ENCODE data around the gene RAET1E.
"Not testable (repeated sequence)": the region's sequence is repeated elsewhere in the genome, so short reads cannot be mapped to it uniquely, and the experiment has no call there.

RAET1E gene

DNA sequence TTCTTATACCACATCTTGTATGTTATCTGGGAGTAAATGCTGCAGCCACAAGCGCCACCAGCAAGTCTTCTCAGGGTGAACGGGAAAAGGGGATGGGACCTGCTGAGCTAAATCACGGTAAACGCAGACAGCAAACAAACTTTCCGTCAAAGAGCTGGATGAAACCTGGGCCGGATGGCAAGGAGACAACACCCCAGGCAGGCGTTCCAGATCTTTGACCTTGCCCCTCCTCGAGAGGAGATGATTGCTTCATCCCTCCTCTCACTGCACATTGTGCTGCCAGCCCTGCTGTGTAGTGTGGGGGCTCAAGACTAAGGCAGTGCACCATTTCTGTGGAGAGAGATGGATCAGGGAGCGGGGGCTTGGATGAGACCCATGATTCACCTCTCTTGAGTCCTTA lies 9.8 kb downstream of the RAET1E start:
- no peak for DNase-seq

DNA sequence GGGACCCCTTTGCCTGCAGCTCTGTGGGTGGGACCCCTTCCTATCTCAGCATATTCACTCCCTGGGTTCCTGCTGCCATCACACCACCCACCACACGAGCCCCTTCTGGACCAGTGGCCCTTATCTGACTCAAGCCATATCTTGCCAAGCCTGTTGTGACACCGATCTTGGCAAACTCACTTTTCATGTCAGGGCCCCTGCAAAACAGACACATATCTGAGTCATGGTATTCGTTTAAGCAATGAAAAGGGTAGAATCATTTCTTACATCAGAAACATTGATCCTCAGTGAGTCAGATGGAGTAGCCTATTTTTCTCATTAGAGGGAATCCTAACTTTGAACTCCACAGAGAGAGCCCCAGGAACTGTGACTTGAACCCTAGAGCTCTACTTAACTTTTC lies 10.6 kb downstream of the RAET1E start:
- DNase-seq: no peak

DNA sequence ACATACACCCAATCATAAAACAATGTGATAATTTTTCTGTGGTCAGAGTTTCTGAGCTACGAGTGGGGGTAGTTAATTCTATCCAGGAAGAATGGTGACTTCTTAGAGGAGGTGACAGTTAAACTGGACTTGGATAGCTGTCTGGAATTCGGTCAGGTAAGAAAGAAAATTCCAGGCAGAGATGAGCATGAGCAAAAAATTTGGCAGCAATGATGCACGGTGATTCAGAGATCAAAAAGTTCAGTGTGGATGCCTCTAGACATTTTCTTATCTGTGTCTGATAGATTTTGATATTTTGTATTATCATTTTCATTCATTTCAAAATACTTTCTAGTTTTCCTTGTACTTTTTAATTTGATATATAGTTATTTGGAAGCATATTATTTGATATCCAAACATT lies 12.0 kb downstream of the RAET1E start:
- no peak for DNase-seq

DNA sequence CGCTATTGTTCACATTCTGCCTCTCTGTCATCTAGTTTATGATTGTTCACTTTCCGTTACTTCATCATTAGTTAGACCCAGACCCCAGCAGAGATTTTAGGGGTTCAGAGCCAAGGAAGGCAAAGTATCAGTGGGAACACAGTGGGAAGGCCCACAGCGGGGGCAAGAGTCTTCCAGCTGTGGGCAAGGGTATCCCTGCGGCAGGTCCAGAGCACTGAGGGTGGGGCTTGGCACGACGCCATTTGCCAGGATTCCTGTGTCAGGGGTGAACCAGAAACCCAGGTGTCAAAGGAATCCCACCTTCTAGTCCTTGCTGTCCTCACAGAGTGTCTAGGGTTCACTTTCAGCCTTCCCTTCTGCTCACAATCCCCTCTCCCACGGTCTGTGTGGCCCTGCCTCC lies 13.3 kb downstream of the RAET1E start:
- no peak for DNase-seq

DNA sequence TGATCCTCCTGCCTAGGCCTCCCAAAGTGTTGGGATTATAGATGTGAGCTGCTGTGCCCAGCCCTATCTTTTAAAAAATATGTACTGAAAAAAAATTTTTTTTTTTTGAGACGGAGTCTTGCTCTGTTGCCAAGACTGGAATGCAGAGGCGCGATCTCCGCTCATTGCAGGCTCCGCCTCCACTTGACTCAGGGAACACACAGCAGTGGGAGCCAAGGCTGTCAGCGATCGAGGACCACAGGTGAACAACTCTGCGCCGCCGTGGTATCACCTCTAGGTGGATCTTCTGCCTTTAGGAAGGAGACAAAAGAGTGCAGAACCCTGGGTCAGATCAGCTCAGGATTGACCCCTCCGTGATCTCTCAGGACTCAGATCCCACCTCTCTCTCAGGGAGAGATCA lies 13.7 kb downstream of the RAET1E start:
- DNase-seq: peak in 2 of 3 experiments; percentile 52 to 58

DNA sequence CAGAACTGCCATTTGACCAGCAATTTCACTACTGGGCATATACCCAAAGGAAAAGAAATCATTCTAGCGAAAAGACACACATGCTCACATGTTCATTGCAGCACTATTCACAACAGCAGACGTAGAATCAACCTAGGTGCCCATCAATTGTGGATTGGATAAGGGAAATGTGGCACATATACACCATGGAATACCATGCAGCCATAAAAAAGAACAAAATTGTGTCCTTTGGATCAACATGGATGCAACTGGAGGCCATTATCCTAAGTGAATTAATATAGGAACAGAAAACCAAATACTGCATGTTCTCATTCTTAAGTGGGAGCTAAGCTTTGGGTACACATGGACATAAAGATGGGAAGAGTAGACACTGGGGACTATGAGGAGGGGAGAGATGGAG lies 16.1 kb downstream of the RAET1E start:
- no peak for DNase-seq

DNA sequence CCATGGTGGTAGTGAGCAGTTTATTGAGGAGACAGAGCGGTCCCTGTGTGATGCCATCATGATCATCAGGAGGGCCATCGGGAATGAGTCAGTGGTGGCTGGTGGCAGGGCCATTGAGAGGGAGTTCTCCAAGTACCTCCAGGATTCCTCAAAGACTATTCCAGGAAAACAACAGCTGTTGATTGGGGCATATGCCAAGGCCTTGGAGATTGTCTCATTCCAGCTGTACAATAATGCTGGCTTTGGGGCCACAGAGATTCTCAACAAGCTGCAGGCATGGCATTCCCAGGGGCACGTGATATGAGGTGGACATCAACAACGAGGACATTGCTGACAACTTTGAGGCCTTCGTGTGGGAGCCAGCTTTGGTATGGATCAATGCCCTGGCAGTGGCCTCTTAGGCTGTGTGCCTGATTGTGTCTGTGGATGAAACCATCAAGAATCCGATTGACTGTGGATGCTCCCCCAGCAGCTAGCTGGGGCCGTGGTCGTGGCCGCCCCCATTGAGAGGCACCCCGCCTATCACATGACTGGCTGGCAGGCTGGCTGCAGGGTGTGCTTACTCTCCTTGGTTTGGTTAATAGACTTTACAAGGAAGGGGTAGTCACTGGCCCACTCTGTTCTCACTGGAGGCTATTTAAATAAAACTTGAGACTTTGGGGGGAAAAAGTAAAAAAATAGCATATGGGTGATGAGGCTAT lies 16.7 kb downstream of the RAET1E start:
- DNase-seq: no peak

DNA sequence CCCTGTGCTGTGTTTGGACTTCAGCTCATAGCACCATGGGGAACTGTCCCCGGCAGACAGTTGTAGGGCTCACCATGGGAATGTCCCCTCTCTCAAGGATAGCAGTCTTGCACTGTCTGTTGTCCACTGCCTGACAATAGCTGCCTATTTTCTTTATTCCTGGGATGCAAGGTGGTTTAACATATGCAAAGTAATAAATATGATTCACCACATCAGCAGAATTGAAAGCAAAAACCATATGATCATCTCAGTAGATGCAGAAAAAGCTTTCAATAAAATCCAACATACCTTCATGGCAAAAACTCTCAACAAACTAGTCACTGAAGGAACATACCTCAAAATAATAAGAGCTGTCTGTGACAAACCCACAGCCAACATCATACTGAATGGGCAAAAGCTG lies 20.3 kb downstream of the RAET1E start:
- DNase-seq: no peak

DNA sequence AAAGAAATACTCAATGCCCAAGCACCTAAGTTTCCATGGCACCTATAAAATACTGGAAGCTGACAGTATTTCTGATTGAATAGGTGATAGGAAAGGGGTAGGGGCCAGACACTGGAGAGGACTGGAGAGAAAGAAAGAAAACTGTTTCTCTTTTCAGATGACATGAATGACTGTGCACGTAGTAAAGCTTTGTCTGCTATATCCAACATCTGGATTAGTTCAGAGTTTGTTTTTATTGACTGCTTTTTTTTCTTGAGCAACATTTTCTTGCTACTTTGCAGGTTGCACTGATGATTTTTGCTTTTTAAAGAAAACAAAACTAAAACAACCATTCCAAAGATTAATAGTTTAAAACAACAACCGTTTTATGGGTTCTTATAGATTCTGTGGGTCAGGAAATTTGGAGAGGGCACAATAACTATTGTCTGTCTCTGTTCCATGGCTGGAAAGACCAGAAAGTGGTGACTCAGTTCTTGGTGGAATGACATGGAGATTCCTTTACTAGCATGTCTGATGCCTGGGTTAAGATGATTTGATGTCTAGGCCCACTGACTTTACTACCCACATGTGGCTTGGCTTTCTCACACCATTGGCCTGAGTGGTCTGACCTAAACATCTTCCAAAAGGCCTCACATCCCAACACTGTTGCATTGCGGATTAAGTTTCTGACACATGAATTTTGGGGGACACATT lies 21.5 kb downstream of the RAET1E start:
- no peak for DNase-seq

DNA sequence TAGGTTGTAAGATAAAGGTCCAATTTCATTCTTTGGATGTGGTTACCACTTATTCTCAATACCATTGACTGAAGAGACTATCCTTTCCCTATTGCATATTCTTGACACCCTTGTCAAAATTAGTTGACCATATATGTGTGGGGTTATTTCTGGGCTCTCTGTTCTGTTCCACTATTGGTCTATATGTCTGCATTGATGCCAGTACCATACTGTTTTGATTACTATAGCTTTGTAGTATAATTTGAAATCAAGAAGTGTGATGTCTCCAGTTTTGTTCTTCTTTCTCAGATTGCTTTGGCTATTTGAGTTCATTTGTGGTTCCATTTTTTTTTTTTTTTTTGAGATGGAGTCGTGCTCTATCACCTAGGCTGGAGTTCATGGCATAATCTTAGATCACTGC lies 25.7 kb downstream of the RAET1E start:
- DNase-seq: no peak

DNA sequence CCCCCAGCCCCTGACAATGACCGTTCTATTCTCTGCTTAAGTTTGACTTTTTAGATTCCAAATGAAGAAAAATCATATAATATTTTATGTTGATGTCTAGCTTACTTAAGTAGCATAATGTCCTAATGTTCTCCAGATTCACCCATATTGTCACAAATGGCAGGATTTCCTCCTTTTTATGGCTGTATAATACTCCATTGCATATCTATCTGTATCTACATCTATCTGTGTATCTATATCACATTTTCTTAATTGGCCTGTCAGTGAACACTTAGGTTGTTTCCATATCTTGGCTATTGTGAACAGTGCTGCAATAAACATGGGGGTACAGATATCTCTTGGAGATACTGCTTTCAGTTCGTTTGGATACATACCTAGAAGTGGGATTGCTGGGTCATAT lies 26.7 kb downstream of the RAET1E start:
- DNase-seq: no peak

DNA sequence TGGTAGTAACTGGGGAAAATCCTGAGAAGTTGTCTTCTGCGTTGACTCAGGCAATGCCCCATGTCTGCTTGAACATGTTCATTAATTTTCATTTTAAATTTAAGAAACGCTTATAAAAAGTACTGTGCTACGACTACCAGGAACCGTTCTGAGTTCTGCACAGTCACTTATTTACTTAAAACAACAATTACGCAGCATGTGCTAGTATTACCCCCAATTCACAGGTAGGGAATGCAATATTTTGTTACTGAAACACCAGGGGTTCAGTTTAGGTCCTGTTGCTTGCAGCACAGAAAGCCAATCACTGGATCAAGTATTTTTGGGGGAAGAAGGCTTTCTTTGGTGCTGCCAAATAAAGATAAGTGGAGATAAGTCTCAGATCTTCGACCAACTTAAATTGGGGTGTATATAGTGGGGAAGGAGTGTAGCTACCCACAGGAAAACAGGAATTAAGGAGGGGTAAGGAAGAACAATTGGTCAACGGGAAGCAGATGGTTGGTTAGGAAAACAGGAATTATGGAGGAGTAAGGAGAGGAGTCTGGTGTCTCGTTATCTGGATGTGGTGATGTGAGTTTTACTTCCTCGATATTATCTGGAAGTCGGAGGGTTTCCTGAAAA lies 28.5 kb downstream of the RAET1E start:
- no peak for DNase-seq

DNA sequence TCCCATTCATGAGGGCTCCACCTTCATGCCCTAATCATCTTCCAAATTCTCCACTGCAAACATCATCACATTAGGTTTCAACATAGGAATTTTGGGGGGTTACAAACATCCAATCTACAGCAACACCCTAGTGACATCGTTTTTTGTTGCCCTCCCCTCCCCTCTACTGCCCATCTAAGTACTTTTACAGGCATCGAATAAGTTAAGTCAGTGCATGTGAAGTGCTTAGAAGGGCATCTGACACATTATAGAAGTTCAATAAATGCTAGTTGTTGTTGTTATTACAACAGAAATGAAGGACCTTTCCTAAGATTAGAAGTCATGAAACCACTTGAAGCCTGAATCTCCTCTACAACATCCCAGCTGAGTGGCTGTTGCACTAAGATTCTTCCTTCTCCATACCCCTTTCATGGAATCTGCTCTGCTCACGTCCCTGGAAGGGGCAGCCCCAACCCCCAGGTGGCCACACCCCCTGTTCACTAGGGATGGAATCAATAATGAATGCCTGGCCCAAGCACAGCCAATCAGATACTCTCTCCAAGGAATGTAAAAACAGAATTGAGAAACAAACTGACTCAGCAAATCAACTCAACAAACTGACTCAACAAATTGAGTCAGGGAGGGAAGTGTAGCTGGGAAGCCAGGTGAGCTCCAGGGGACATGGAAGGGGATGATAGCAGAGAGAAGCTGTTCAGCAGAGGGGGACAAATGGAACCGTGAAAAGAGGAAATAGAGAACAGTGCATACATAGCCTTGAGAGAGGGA lies 29.9 kb downstream of the RAET1E start:
- no peak for DNase-seq

DNA sequence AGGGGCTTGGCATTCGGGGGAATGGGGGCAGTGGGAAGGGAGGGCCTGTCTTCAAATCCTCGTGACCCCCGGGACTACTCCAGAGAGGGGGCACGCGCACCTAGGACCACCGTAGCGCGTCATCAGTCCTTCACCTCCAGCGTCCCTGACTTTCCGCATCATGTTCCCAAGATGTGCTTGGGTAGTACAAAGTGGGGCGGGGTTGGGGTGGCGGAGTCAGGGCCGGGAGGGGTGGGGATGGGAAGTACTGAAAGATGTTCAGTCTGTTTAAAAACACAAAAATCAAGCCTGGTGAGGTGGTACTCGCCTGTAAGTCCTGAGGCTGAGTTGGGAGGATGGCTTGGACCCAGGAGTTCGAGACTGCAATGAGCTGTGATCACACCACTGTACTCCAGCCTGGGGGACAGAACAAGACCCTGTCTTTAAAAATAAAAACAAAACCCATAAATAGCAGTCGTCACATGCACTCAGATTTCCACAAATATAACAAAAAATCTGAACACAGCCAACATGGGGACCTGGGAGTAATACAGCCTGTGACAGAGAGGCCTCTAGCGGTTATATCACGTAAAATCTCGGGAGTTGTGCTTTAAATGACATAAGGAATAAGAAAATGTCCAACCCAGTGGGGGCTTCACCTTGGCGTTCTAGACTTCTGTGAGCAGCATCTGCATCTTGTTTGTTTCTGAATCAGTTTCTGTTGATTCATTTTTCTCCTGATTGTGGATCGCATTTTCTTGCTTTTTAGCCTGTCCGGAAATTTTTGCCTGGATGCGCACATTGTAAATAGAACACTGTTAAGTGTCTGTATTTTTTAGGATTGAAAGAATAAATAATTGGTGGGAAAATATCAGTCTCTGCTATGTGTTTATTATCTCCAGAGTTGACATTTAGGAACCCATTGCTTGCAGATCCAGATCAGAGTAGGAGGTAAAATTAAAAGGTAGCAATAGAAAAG lies 33.1 kb downstream of the RAET1E start:
- peak; percentile 63 to 88 (median 79) for DNase-seq

DNA sequence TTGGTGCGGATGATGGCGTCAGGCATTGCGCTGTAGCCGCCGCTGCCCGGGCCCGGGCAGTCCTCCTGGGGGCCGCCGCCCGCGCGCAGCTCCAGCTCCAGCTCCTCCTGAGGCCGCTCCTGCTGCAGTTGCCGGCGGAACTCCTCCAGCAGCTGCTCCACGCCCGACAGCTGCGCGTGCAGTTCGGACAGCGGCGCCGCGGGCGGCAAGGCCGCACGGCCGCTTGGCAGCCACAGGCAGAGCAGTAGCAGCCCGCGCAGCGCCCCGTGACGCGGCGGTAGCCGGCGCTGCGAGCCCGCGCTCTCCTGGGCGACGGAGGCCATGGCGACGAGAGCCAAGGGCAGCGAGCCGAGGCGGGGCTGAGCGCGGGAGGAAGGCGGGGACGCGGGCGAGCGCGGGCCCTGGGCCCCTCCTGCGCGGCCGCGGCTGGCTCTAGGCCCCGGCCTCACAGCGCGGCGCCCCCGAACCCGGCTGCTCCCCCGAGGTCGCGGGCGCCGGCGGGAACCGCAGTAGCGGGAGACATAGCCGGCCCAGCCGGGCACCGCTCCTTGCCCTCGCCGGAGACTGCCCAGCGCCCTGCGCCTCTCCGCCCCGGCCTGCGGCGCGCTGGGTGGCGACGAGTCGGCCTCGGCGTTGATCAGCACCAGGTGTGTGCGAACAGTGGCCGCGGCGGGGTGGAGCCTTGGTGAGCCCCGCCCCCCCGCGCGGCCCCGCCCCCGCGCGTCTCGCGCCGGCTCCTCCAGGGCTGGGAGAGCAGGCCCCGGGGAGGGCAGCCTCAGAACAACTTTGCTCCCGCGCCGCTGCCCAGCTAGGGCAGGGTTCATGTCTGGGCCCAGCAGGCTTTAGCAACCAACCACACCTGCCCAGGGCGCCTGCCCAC lies 34.0 kb downstream of the RAET1E start, which contains the start of gene LRP11:
Gene LRP11, minus strand, starts transcription at position 662 of the 880 bp plus-strand sequence. Its CDS starts 339 bp downstream, at position 323.
- DNase-seq: peak; percentile 90 to 100 (median 97)

DNA sequence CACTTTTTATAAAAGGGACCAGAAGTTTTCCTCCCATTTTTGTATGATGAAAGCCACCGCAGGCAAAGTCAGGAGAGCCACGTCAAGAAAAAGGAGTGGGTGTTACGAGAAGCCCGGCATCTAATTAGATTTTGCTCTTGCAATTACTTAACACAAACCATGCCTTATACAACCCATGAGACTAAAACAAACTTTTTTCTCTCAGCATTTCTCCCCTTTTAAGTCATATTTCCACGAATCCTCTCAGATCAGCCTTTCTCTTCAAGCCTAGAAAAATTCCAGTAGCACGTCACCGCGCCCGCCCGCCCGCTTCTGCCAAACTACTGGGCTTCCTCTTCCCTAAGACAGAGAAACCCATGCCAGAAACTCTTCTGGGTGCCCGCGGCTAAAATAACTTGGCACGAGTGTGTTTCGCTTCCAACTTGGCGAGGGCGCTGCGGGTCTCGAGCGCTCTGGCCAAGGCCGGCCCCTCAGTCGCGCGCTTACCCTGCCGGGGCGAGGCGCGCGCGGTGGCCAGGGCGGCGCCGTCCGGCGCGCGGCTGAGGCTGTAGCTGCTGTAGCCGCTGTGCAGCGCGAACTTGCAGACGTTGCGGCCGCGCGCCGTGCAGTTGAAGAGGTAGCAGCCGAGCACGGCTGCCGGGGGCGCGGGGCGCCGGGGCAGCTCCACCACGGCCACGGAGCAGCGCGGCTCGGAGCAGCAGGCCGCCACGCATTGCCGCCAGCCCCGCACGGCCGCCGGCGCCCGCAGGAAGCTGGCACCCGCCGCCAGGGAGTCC lies 34.8 kb downstream of the RAET1E start:
- DNase-seq: peak; percentile 42 to 92 (median 83)

DNA sequence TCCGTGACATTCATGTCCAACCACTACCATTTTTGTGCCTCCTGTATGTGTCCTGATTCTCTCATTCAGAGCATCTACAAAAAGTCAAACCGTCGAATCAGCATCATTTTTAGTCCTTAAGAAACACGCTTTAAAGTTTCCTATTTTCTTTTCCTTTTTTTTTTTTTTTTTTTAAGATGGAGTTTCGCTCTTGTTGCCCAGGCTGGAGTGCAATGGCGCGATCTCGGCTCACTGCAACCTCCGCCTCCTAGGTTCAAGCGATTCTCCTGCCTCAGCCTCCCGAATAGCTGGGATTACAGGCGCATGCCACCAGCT lies 35.5 kb downstream of the RAET1E start:
- not testable (repeated sequence) for DNase-seq

DNA sequence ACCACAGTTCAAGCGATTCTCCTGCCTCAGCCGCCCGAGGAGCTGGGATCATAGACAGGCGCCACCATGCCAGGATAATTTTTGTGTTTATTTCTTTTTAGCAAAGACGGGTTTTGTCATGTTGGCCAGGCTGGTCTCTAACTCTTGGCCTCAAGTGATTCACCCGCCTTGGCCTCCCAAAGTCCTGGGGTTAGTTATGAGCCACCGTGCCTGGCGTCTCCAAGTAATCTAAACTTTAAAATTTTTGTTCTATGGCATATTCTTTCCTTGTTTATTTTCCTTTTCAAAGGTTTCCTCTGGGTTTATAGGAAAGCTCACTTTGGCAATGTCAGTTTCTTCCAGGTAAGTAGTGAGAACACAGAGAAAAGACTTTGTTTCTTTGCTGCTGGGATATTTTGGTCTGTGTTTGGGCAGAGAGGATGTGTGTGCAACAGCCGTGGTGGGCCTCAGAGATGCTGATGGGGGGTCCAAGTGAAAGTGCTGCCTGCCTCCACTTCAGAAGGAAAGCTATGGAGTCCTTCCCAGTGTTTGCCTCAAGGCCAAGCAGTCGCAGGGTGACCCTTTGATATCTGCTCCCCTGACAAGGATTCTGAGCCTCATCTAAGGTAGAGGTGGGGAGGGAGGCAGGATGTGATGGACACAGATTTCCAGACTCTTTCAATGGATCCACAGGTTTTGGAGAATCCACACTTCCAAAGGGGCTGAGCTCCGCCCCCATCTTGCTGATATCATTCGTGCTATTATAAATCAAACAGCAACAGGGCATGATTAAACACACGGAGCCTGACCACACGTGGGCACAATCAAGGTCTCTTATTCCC lies 36.1 kb downstream of the RAET1E start:
- DNase-seq: peak in 1 of 3 experiments; percentile 52

DNA sequence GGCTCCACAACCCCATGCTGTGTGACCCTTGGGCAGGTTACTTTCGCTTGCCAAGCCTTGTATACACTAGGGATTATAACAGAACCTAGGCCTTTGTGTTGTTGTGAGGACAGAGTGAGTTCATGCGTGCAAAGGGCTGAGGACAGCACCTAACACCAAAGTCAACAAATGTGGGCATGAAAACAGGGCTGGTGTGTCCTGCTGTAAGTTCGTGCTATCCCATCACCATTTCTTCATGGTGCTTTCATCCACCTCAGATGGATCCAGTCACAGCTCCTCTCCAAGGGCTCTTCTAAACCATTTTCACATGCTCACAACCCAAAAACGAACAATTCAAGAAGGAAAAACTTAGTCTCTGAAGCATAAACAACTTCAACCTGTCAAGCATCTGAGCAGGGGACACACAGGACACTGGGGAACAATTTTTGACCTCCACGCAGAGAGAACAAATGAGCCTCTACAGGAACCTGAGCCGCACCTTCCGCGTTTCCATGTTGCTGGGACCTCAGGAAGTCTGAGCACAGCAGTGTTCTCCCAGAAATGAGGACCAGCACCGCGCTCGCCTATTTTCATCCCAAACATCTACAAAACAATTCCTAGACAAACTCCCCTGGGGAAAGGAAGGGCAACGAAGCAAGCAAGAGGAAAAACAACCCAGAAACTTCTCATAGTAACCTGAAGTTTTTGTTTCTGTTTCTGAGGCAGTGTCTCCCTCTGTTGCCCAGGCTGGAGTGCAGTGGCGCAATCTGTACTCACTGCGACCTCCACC lies 36.9 kb downstream of the RAET1E start:
- peak in 1 of 3 experiments; percentile 29 for DNase-seq
